Epidermal melanocyte (primary cell): ENCODE data around the gene EEF1G.
A peak's percentile ranks its signal among the peaks of the same experiment; 100 is the strongest.
"Not testable (repeated sequence)": the region's sequence is repeated elsewhere in the genome, so short reads cannot be mapped to it uniquely, and the experiment has no call there.

ENCODE experiments used
- DNase-seq: peaks from one replicate; pipeline ENCODE4 v3.0.0; 2011; ENCODE audit warnings: low spot score; ENCODE audit not compliant: insufficient read length

Gene EEF1G

DNA sequence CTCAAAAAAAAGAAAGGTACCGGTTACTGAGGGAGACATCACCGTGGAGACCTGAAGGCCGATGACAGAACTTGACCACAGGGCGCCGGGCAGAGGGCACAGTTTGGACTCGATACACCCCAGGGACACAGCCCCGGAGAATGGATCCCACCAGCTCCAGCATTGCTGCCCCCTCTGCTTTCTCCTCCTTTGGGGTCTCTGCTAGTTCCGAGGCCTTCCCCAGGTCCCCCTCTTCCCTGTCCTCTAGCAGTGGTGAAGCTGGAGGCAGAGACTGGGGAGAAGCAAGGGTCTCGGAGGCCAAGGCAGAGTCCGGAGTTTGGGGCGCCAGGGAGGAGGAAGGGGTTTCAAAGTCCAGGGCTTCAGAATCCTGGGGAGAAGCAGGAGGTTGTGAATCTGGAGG lies 4.8 kb upstream of the EEF1G start:
- no peak for DNase-seq

DNA sequence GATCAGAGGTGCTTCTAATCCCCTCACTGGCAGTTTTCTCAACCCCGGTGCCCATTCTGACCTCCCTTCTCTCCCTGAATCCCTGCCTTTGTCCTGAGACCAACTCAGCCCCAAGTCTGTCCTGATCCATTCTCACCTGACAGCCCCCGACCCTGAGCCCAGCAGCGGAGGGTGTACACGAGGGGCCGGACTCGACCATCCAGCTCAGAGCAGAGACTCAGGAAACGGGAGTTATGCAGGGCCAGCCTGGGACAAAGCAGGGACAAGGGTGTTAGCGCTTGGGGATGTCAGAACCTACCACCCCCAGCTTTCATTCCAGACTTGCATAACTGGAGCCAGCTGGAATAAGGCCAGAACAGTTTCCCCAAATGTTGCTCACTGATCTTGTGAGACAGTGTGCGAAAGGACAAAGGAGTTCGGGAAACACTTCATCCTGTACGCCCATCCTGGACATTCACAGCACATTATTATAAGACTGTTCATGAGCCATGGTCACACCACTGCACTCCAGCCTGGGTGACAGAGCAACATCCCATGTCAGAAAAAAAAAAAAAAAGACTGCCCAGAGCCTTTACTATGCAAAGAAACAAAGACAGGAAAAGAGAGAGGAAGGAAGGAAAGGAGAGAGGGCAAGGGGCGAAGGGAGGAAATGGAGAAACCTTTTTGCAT lies 3.5 kb upstream of the EEF1G start:
- no peak for DNase-seq

DNA sequence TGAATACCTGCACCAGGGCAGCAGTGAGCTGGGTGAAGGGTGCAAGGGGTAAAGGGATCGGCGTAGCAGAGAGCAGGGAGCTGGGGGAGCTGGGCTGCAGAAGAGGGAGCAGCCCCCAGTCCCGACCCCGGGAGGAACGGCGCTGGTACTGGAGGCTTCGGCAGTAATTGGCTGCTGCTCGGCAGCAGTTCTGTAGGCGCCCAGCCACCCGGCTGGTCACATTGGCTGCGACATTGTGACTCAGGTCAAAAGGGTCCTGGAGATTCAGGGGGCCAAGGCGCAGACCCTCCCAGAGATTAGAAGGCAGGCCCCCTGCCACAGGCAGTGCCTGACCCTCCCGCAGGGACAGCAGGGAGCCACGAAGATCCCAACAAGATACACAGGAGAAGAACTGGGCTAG lies 2.1 kb upstream of the EEF1G start:
- no peak for DNase-seq

DNA sequence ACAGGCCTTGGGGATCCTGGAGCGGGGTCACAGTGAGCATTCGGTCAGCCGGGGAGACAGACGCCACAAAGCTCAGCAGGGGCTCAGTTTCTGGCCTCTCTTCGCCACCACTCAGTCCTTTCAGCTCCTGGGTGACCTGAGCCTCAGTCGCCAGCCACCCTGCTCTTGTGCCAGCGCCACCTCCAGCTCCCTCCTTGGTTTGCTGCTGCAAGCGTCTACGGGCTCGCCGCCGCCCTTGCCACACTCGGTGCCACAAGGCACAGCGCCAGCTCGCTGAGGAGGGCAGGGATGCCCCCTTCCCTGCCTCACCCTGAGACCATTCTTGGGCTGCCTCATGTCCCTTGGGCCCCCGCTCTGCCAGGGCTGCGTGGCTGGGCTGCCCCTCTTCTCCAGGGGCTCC lies 1.5 kb upstream of the EEF1G start:
- no peak for DNase-seq

DNA sequence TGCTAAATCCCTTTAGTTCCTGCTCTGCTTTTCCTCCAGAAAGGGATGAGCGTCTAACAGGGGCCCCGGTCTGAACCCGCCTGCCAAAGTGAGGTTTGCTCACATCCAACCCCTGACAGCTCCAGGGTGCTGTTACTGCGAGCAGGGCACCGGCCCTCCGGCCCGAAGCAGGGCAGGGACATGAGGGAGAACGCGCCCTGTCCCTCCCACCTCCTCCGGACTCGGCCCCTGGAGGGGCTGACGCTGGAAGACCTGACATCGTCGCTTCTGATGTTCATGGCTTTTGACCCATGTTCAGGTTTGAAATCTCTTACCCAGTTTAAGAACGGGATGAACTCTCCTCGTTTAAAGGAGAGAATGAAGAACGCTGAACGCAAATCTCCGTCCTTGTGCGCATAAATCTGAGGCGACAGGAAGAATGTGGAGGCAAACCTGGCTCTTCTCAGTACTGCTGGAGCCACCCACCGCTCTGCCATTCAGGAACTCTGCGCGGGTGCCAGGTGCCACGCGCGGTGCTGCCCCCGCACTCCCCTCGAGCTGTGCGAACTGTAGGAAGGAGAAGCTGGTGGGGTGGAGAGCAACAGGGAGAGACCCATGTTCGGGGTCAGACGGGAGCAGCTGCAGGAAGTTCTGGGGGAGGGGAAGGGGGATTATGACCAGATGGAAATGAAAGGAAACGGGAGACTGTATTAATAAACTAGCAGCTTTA lies 826 bp upstream of the EEF1G start:
- DNase-seq: no peak

DNA sequence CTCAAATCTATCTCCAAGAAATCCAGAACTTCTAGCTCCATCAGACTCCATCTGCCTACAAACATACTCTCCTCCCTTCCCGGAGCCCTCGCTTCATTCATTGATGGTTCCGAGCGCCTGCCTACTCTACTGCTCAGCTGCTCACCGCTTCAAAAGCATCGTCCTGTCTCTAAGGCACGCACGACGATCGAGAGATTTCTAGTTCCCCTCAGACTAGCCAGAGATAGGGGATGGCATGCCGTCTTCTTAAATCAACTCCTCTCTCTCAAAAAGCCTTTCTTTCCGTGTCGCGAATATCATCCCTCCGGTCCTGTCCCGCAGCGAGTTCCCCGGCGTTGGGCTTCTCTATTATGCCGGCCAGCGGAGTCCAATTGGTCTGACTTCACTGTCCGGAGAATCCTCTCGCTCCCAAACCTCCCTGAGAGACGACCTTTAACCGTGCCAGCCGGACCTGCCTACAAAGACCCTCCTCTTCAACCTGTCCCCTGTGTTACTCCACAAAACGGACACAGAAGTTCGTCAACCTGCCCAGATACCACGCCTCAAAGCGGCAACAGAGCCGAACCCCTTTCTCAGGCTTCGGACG lies 592 bp downstream of the EEF1G start:
- DNase-seq: no peak

DNA sequence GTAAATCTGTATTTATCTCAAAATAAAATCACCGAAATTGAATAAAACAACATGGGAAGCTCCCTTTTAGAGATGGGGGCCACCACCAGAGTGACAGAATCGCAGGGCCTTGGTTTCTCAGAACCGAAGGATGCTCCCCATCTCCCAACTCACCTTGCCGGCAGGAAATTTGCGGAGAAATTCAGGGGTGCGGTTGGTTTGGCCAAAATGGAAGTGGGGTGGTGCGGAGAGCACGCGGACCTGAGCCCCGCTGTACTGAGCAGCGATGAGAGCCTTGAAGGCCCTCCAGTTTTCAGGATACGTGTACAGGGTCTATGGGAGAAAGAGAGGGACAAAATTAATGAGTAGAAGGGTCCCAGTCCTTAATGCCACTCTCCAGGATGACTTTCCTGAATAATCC lies 1.3 kb downstream of the EEF1G start:
- no peak for DNase-seq

DNA sequence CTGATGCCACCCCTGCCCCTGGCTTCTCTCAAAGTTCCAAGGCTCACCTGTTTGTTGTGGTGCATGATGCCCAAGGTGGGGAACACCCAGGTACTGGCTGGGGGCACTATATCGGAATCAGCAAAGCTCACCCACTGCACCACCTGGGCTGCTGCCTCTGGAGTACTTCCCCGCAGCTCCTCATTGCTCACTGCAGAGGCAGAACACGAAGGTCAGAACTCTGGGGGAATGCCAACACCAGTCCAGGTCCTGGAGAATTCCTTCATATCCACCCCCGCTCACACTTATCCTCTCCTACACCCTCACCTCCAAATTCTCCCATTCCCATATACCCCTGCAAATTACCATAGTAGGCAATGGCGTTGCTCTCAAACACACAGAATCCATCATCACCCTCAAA lies 2.2 kb downstream of the EEF1G start:
- DNase-seq: not testable (repeated sequence)

DNA sequence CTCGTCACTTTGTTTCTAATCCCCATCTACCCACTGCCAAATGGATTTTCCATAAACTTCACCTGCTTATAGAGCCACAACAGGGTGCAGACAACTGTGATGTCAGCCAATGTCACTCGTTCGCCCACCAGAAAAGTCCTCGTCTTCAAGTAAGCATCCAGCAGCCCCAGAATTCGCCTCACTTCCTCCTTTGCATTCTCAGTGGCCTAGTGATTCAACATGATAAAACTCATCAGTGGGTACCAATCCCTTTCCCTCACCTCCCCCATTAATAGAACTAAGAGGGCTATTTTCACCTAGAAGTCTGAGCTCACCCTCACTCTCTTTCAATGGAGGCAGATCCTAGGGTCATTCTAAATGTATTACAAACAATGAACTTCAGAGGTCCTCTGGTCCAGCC lies 2.8 kb downstream of the EEF1G start:
- DNase-seq: not testable (repeated sequence)

DNA sequence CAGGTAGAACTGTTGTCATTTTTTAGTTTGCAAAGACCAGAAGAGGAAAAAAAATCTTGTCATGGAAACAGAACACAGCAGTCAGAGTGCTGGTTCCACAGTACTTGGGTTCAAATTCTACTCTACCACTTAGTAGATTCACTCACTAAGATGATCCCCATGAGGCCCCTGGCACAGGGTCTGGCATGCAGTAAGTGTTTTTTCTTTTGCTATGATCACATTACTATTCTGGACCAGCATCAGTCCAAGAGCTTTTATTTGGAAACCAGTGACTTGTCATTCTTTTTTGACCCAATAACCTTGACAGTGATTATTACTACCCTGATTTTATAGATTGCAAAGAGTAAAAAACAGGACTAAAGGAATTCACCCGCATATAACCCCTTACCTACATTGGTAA lies 4.1 kb downstream of the EEF1G start:
- no peak for DNase-seq

DNA sequence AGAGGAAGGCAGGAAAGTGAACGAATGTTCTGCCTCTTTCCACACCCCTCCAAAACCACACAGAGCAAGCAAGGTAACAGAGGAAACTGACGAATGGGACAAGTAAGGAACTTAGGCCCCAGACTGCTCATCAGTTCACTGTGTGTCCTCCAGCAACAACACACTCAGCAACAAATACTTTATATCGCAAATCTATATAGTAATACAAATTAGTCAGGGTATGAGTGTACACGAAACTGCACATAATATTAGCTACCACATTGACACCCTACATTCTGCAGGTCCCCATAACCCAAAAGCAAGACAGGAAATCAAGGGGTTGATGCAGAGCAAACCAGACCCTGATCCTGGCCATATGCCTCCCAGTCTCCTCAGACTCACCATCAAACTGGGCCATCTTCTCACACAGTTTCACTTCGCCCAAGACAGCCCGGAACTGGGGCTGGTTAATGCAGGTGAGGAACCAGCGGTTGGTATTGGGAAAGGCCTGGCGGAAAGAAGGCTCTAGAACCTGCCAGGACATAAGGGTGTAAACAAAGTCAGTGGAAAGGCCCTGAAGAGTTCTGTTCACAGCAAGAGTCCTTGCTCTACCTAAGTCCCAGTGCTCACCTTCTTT lies 6.6 kb downstream of the EEF1G start:
- DNase-seq: no peak

DNA sequence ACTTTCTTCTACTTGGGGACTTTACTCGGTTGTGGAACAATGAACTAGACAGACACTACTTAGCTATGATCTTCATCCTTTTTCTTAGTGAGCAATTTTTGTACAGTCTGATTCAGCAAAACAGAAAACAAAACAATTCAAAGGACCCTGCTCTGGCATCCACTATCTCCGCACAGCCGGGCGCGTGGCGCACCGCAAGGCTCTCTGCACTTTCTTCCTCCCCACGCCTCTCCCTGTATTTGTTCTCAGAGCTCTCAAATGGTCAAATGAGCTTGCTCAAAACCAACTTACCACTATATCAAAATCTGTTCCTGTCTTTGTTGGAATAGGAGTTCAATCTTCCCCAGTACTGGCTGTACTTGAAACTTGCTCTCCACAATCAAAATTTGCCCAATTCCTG lies 7.4 kb downstream of the EEF1G start:
- no peak for DNase-seq

DNA sequence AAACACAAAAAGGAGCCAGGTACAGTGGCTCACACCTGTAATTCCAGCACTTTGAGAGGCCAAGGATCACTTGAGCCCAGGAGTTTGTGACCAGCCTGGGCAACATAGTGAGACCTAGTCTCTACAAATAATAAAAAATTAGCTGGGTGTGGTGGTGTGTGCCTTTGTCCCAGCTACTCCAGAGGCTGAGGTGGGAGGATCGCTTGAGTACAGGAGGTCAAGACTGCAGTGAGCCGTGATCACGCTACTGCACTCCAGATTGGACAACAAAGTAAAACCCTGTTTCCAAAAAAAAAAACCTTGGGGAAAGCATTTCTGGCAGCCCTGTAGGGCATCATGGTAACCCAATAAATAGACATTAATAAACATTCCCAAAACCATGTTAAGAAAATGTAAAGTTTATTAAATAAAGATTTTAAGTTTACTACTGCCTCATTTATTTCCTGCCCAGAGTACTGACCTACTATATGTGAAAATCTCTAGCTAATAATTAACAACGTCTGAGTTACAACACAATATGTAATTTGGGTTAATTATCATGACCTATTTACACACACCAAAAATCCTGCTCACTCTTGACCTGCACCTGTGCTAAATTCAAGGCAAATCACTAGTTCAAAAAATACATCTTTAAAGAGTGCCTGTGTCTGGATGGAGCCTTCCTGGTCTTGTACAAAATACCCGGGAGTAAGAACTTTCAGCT lies 8.4 kb downstream of the EEF1G start:
- DNase-seq: no peak

DNA sequence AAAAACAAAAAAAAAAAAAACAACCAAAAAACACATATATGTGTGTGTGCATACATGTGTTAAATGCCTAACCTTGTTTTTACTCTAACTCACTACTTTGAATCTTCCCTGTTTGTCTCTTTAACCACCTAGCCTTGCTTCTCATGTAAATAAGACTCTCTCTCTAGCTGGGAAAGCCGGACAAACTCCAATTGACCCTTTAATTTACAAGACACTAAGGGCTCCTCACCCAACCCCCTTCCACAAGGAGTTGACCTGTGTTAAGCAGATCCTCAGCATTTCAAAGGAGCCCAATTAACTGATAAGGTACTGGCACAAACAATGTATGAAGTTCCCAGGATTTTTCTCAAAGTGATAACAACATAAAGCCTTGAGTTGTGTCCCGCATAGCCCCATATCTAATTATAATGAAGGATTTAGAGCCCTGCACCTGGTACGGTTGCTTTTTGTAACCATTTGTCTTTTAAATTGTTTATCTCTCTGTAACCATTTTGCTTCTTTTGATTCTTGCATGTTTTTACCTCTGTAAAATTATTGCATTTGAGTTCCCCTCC lies 11.9 kb downstream of the EEF1G start:
- not testable (repeated sequence) for DNase-seq

DNA sequence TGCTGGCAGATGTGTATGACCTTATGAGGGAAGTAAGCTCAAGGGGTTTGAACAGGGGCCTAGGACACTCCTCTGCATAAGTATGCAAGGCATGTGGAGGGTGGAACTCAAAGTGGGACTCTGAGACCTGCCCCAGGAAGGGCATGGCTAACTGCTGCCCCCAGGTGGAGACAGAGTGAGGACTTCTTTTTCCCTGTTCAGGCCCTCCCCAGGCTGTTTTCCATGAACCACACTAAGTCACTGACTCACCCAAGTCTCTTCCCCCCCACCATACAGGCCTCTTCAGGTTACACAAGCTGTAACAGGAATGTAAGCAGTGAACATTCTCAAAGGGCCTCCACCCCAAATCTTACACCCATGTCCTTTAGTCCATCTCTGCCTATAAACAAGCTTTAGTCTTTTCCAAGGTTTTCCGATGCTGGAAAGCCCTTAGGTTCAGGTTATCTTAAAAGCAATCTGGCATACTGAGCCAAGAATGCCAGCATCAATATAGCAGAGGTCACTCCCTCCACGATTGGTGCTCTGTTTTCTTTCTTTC lies 13.1 kb downstream of the EEF1G start:
- peak; percentile 84 for DNase-seq

DNA sequence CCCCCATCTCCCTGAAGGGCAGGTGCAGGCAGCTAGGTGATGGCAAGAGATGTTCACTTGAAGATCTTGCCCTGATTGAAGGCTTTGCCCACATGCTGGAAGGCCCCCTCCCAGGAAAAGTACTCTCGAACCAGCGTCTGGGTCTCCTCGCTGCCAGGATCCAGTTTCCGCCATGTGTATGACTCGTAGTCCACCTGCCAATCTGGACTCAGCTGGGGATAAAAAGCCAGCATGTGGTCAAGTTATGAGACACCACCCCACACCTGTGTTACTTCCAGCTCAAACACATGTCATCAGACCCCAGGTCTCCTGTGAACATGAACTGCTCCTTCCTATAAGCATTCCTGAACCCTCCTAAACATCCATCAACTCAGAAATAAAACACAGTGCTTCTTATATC lies 14.1 kb downstream of the EEF1G start:
- not testable (repeated sequence) for DNase-seq

DNA sequence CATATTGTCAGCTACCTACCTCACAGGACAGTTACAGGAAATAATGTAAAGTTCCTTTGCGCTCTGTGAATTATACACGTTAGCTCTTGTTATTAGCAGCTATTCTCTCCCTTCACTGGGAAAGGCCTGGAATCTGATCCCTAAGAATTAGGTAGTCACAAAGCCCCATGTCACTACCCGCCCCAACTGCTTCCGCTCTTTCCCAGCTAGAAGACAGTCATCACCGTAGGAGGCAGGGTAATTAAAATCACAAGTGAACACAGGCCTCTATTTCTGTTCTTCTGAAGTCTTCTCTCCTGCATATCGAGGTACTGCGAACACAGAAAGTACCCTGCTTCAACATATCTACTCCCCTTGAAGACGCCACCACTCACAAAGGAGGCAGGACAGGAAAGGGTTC lies 14.5 kb downstream of the EEF1G start:
- DNase-seq: no peak

DNA sequence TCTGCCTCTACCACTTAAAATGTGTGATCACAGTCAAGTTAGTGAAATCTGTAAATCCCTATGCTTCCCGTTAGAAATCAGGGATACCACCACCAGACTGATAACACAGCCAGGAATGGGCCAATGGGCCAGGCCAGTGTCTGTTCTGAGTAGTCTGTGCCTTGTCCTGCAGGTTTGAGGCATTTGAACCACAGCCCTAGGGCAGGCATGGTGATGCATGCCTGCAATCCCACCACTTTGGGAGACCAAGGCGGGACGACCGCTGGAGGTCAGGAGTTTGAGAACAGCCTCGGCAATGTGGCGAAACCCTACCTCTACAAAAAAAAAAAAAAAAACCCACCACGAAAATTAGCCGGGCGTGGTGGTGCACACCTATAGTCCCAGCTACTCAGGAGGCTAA lies 15.0 kb downstream of the EEF1G start:
- no peak for DNase-seq

DNA sequence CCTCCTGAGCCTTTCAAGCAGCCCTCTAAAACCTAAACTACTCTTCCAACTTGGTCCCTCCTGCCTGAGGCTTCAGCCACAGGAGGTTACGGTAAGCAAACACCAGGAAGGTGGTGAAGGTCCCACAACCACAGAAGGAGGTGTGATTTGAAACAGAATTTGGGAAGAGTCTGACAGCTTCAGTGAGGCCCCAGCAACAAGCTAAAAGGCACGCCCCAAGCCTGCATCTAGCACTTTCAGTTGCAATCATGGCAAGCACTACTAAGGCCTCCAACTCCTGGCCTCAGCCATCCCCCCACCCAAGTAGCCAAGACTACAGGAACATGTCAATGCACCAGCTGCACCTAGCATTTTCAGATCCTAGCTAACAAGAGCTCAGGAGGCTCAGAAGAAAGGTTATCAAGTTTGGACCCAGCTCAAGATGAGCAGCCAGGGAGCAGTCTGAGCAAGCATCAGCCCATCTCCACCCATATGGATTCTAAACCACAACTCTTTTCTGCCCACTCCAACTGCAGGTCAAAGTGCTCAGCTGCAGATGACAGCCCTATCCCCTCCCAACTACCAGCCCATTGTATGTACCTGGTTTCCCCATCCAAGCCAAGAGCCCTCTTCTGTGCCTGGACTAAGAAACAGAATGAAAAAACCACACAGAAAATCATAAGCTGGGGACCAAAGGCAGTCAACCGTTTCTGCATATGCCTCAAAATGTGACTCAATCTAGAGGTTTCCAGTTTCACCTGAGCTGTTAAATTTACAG lies 16.6 kb downstream of the EEF1G start:
- DNase-seq: no peak

DNA sequence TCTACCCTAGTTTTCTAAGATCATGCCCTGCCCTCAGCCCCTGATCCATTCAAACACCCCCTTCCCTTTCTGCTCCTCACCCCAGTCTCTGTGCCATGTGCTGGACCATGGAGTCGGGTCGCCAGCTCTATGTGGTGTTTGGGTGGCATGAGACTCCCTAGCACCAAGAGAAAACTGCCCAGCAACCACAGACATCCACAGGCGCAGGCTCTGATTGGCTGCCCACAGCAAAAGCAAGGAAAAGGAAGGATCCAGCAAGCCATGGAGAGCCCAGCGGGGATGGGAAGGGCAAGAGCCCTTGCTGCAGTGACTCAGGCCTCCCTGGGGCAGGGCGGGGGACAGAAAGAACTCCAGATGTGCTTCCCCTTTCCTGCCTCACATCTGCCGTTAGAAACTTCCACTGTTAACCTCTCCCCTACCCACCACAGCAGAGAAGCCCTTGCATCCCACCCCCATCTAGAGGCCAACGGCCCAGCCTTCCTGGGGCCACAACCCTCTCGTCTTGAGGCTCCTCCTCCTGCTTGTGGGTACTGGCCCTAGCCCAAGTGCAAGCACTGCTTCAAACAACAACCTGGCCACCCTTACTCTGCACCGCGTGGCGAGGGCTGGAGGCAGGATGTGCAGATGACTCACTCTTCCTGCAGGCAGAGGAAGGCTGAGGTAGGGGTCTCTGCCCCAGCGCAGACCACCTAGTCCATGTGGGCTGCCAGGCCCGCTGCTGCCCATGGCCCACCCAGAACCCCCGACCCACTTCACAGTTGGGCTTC lies 17.4 kb downstream of the EEF1G start:
- DNase-seq: peak; percentile 99
